Left lung (tissue), 10 donors: ENCODE measurements around the gene RPS27. TPM values are rescaled to one million over a fixed set of nuclear protein-coding genes. Genes with fewer than 3 reads are reported as not detected.

Source experiments
- ATAC-seq: fragments of 200-7000 bp; cut with Tn5 transposase; one replicate; pipeline ENCODE4 v1.9.1; 2020; ENCODE audit warnings: moderate library complexity
- DNase-seq, 4 donors: peaks; one replicate each; pipeline ENCODE4 v3.0.0-alpha.2; 2013 to 2020
- H3K27ac ChIP-seq, 2 donors: fragments of 200-600 bp; sonication (generic) in 1 of 2; one replicate each; pipeline versions ENCODE4 v1.5.0 to v1.8.0; 2020 to 2021
- H3K27me3 ChIP-seq, 2 donors: fragments of 200-600 bp; sonication (generic) in 1 of 2; one replicate each; pipeline versions ENCODE4 v1.5.0 to v1.8.0; 2020 to 2021
- H3K36me3 ChIP-seq, 2 donors: fragments of 200-600 bp; sonication (generic) in 1 of 2; one replicate each; pipeline versions ENCODE4 v1.5.0 to v1.8.0; 2020 to 2021
- H3K4me1 ChIP-seq, 2 donors: fragments of 200-600 bp; one replicate each; pipeline ENCODE4 v1.8.0; 2021
- H3K4me3 ChIP-seq, 2 donors: fragments of 200-600 bp; sonication (generic) in 1 of 2; one replicate each; pipeline versions ENCODE4 v1.5.0 to v1.8.0; 2020 to 2021; ENCODE audit warnings: mild to moderate bottlenecking in 1 of 2
- H3K9me3 ChIP-seq, 2 donors: fragments of 200-600 bp; sonication (generic) in 1 of 2; one replicate each; pipeline versions ENCODE4 v1.5.0 to v1.8.0; 2020 to 2021
- CTCF ChIP-seq, 2 donors: fragments of 200-600 bp; sonication (generic) in 1 of 2; IDR thresholded peaks; one replicate each; pipeline versions ENCODE4 v1.5.0 to v1.8.0; 2021; ENCODE audit warnings: antibody characterized with exemption in 2 of 2
- intact Hi-C, 2 donors: fragments of 100-400 bp; cut with DNase I; formaldehyde crosslinking; loops; one replicate each; pipeline versions ENCODE4 v1.11.2 to v1.14.2; 2022
- polyA plus RNA-seq, 6 donors: library from polyadenylated mRNA; unstranded; fragments of 120-200 nt; gene quantifications; one replicate each; pipeline ENCODE4 v1.2.1, GENCODE V29; 2013; ENCODE audit not compliant: insufficient read length in 6 of 6
- total RNA-seq, 2 donors: library from RNA; stranded (reverse); fragmentation: NEBNext Ultra II Directional; extraction: Animal tissue kit (Norgen Biotek cat#: 25700); gene quantifications; one replicate each; pipeline ENCODE4 v1.2.1, GENCODE V29; 2021
- donor health status: DM: no; HTN: yes; CAD: no.
- donor health status: DM: no; HTN: no; CAD: no.

The RPS27 gene
- total and polyA plus RNA-seq, 8 donors: 1,116 to 4,397 (median 3,805) TPM

- peaks cover 0 to 69% of the 10 kb centered on the region in 2 donors for H3K36me3 ChIP-seq
- peak overlapping the region; percentile 85 to 96 for H3K4me3 ChIP-seq
- intact Hi-C loops: loop anchor here in 1 of 2 donors (10.0 kb wide), 1 partner anchor 121 kb away; no protein-coding TSS in a partner anchor
- ATAC-seq (peak; percentile 89), DNase-seq (peak in 3 of 4 donors; percentile 76 to 99 (median 94))
- H3K27ac ChIP-seq: peak overlapping the region; percentile 97 to 99
- no peaks in the 10 kb centered on the region for H3K9me3 ChIP-seq
- no peak for TF ChIP-seq CTCF (IDR thresholded peaks at IDR 0.05)
- H3K27me3 ChIP-seq: no peaks in the 10 kb centered on the region
- H3K4me1 ChIP-seq: peaks cover 4 to 43% of the 10 kb centered on the region in 2 donors
Measured at GRCh38 chr1:153945795-153946621, 44.6 kb upstream of the RPS27 start.

DNA sequence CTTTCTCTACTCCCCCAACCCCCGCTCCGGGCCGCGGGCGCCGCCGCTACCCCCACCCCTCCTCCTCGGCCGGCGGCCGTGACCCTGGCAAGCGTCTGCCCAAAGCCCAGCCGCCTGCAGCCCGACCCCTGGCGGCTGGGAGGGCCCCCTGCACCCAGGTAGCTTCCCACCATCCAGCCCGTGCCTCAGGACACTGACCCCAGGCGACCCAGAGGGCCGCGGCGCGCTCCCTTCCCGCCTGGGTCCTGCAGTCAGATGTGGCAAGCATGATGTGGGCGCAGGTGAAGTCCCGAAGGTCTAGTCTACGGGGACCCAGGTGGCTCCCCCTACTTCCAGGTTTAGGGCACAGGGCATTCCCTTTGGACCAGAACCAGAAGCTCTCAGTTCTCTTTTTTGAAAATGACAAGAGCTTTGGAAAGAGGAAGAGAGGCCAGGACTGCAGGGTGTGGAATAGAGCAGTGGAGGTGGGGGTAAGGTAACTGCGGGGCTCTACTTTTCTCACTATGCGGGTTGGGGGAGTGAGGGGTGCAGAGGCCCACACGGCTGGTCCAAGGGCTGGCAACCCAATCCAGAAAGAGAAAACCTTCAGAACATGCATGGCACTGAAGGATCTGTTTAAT, 43.8 kb upstream of the RPS27 start, which contains the start of gene DENND4B:
DENND4B (minus strand) TSS at position 97 of the 620 bp plus-strand sequence. CDS start 2,344 bp downstream, outside the sequence.
- Histone ChIP-seq H3K36me3 (peaks cover 0 to 69% of the 10 kb centered on the region in 2 donors), H3K27me3 (no peaks in the 10 kb centered on the region), H3K9me3 (no peaks in the 10 kb centered on the region), H3K27ac (peak within 1 kb of the TSS; percentile 97 to 99), H3K4me1 (peaks cover 4 to 43% of the 10 kb centered on the region in 2 donors), H3K4me3 (peak within 1 kb of the TSS; percentile 85 to 96)
- TF ChIP-seq CTCF (IDR thresholded peaks at IDR 0.05): peak; percentile 95 to 96
- peak; percentile 89 for ATAC-seq
- intact Hi-C loops: loop anchor here in 1 of 2 donors (10.0 kb wide), 1 partner anchor 122 kb away; no protein-coding TSS in a partner anchor
- peak in 3 of 4 donors; percentile 88 to 97 (median 90) for DNase-seq

DNA sequence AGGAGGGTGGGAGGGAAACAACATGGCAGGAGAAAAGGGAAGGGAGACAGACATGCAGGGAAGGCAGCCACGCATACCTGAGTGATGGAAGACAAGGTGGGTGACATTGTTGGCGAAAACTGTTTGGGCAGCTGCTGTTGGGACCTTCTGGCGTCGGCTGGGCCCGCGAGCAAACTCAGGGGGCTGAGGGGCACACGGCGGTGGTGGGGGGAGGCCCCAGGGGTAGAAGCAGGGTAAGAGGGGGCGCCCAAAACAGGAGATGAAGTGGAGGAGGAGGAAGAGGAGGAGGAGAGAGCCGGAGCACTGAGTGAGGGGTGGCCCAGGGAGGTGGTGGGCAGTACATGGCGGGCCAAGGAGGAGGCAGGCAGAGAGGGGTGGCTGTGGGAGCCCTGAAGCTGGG, 39.4 kb upstream of the RPS27 start:
- Histone ChIP-seq H3K27ac (no peak overlapping the region), H3K9me3 (no peaks in the 10 kb centered on the region), H3K4me1 (peaks cover 4 to 29% of the 10 kb centered on the region in 2 donors), H3K4me3 (no peak overlapping the region), H3K27me3 (no peaks in the 10 kb centered on the region), H3K36me3 (peaks cover 0 to 81% of the 10 kb centered on the region in 2 donors)
- ATAC-seq (no peak), DNase-seq (no peak)
- intact Hi-C loops: no loop called here
- TF ChIP-seq CTCF (IDR thresholded peaks at IDR 0.05): no peak

- DNase-seq: no peak
- no peak for TF ChIP-seq CTCF (IDR thresholded peaks at IDR 0.05)
- H3K27ac ChIP-seq: no peak overlapping the region
- ATAC-seq: no peak
- H3K36me3 ChIP-seq: peaks cover 0 to 81% of the 10 kb centered on the region in 2 donors
- intact Hi-C loops: no loop called here
- H3K4me1 ChIP-seq: peaks cover 7 to 33% of the 10 kb centered on the region in 2 donors
- no peaks in the 10 kb centered on the region for H3K9me3 ChIP-seq
- no peak overlapping the region for H3K4me3 ChIP-seq
- H3K27me3 ChIP-seq: no peaks in the 10 kb centered on the region
Measured at GRCh38 chr1:153951801-153952200, 38.8 kb upstream of the RPS27 start.

GRCh38 chr1:153953859-153954365, 36.6 kb upstream of the RPS27 start:
- no peak for DNase-seq
- Histone ChIP-seq H3K36me3 (peaks cover 0 to 61% of the 10 kb centered on the region in 2 donors), H3K27ac (no peak overlapping the region), H3K4me3 (no peak overlapping the region), H3K27me3 (no peaks in the 10 kb centered on the region), H3K4me1 (peaks cover 14 to 35% of the 10 kb centered on the region in 2 donors), H3K9me3 (no peaks in the 10 kb centered on the region)
- intact Hi-C loops: no loop called here
- TF ChIP-seq CTCF (IDR thresholded peaks at IDR 0.05): no peak
- no peak for ATAC-seq
